GM18520 (cell line): ENCODE measurements around the gene KRT4.

Experiments
- ATAC-seq: cut with Tn5 transposase; IDR thresholded peaks from one replicate; pipeline ENCODE4 v1.9.1; 2021; ENCODE audit not compliant: unreplicated experiment

The KRT4 gene

DNA sequence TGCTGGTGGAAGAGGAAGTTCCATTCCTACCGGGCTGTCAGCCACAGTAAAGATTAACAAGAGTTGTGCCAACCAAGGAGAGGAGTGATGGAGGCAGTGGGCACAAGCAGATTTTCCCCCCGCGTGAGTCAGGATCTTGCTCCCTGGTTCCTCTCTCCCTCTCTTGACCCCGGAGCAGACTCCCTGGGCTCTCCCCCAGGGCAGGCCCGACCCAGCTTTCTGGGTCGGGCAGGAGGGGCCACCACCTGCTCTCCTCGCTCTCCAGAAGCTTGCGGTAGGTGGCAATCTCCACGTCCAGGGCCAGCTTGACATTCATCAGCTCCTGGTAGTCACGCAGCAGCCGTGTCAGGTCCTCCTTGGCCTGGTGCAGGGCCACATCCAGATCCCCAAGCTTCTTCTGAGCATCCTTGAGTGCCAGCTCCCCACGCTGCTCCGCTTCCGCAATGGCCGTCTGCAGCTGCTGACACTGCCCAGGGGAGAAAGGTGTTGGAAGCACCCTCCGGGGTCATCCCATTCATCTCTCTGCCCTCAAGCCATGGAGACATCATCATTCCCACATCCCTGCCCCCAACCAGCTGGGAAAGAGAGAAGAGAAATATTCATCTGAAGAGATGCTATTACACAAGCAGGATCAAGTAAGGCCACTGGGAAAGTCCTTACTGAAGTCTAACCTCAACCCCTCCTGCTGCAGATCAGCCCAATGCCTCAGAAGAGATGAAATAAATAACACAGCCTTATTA lies 9.0 kb upstream of the KRT4 start:
- no peak for ATAC-seq

GRCh38 chr12:52821826-52822660 lies 8.1 kb upstream of the KRT4 start:
- ATAC-seq, result no peak

DNA sequence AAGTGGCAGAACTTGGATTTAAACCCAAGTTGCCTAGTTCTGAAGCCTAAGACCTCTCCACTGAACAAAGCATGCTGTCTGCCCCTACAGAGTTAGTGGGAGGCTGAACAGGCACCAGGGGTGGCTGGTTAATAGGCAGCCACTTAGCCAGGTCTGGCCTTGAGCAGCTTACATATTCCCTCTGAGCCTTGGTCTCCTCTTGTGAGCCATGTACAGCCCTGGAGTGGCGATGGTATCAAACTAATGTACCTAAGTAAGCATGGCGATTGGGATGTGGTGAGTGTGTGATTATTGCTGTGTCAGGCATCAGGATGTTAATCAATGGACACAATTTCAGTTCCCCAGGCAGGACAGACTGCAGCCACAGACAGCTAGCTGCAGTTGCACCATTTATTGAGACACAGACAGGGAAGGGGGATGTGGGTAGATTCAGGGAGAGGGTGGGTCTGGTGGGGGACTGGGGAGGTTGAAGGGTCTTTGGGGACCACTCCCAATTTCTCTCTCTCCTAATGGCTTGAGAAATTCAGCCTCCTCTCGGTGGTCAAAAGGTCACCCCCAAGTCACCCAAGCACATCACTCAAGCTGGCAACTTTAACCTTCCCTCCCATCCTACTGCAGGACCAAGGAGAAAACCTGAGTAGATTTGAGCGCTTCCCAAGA lies 7.3 kb upstream of the KRT4 start:
- no peak for ATAC-seq

DNA sequence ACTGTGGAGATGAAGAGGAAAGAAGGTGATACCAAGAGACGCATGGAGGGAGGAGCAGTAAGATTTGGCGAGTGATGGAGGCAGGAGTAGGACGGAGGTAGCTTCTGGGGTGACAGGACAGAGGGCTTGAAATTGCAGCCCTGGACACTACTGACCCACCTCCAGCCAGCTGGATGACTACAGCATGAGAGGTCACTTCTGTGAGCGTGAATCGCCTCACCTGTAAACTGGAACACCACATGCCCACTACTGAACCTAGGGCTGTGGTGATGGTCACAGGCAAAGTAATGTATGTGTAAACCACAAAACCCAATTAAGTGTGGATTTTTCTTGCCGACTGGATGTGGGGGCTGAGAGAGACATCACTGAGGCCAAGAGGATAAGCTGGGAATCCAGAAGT lies 6.6 kb upstream of the KRT4 start:
- ATAC-seq, result no peak

DNA sequence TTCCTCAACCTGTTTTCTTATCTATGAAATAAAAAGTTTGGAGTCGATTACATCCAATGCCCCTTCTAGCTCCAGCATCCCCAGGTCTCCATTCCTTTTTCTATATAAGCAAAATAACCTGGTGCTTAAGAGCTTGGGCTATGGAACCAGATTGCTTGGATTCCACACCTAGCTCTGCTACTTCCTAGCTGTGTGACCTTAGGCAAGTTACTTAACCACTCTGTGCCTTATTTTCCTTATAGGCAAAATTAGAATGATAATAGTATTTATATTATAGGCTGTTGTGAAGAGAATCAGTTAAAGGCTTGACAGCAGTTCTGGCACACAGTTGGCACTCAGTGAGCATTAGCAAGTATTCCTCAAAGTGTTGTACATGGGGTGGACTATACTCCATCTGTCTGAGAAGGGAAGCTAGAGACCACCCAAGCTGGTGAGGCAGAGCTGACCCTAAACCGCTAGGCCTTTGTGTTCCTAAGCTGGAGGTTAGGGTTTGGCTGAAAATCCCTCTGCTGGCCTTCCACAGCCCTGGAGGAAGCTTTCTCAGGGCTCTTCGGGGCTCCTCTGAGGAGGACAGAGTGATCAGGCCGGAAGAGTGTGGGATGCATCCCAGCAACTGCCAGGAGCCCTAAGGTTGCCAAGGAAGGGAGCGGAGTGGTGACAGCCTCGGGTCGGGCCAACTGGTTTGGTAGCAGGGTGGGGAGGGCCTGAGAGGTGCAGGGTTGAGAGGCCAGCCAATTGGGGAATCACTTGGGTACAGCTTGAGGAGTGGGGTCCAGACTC lies 6.0 kb upstream of the KRT4 start:
- ATAC-seq, result no peak

- ATAC-seq, result no peak
These were observed 5.0 kb upstream of the KRT4 start for GRCh38 chr12:52818887-52819420.

- ATAC-seq, result no peak
These were observed 4.5 kb upstream of the KRT4 start for GRCh38 chr12:52818388-52818787.

DNA sequence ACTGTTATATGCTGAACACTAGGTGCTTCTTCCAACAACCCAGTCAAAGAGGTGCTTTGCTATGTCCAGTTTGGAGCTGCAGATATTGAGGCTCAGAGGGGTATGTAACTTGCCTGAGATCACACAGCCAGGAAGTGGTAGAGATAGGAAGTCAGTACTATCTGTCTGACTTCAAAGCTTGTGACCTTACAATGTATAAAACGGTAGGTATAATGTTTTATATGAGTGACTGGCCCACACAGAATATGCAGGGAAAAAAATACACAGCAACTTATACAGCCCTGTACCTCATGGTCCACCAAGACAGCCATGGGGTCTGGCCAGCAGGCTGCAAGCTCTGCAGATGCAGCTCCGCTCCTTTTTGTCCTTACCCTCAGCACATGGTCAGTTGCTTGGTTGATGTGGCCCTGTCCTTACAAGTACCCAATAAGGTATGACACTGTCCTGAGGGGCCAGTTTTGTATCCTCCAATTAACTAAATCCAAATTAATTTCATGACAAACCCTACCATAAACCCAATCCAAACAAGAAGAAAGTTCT lies 3.9 kb upstream of the KRT4 start:
- no peak for ATAC-seq

DNA sequence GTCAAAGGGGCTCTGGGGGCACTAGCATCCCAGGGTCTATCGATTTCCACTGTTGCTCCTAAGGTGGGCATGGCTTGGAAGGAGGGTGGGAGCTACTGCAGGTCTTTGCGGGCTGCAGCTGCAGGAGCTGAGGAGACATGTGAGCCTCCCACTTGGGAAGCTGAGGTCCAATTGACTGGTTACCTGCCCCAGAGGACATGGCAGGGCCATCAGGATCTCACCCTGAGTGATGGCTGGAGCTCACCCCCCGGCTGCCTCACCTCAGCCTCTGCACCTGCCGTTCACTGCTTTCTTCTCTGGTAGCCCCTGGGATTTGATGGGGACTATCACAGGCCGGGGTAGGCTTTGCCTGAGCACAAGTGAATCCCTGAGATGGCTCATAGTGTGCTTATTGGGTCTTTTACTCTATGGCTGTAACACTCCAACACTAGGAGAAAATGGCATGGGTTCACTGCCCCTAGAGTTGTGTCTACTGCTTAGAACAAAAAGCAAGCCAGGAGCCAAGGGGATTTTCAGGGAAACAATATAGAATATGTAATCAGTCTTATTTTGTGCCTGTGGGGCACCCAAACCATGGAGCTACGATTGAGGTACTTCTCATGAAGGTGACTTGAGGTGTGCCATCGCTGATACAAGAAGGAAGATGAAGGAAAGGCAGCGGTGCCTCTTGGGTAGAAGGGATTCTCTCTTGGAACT lies 3.2 kb upstream of the KRT4 start:
- ATAC-seq, result no peak

DNA sequence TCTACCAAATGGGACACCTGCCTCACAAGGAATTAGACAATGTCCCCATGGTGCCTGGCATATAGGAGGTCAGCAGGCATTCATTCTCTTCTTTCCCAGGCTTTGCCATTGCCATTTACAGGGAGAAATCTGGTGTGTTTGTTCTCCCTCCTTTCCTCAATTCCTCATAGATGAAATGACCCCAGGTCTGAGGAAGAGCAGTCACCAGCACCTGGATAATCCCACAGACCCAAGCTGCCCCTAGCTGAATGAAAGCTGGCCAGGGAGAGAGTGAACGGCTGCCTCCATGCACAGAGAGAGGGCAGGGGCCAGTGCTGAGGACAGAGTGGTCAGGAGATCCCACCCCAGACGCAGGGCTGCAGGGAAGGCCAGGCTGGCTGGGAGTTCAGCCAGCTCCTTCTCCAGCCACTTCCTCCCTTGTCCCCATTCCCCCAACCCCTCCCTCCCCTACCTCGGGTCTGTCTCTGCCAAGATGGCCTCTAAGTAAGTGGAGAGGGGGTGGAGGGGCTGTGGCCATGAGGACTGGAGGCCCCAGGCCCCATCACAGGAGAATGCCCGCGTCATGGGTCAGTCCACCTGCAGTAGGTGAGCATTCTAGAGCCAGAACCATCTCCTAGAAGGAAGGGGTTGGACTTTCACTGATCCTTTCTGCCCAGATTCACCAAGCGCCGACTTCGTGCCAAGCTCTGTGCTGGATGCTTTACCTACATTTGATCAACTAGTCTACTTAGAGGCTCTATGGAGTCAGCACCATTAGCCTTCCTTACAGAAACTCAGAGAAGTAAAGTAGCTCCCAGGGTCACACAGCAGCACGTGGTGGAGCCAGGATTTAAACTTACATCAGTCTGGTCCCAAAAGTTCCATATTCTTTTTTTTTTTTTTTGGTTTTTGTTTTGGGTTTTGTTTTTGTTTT lies 2.0 kb upstream of the KRT4 start:
- no peak for ATAC-seq

DNA sequence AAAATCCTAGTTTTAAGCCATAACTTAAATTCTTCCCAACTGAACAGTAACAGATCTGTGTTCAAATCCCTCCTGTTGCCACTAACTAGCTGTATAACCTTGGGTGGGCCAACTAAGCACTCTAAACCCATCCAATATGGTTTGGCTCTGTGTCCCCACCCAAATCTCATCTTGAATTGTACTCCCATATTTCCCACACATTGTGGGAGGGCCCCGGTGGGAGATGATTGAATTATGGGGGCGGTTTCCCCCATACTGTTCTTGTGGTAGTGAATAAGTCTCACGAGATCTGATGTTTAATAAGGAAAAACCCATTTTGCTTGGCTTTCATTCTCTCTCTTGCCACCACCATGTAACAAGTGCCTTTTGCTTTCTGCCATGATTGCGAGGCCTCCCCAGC lies 1.2 kb upstream of the KRT4 start:
- no peak for ATAC-seq

GRCh38 chr12:52814710-52815155 lies 817 bp upstream of the KRT4 start:
- ATAC-seq, result no peak

GRCh38 chr12:52813203-52813819 lies 605 bp downstream of the KRT4 start:
- ATAC-seq, result no peak

DNA sequence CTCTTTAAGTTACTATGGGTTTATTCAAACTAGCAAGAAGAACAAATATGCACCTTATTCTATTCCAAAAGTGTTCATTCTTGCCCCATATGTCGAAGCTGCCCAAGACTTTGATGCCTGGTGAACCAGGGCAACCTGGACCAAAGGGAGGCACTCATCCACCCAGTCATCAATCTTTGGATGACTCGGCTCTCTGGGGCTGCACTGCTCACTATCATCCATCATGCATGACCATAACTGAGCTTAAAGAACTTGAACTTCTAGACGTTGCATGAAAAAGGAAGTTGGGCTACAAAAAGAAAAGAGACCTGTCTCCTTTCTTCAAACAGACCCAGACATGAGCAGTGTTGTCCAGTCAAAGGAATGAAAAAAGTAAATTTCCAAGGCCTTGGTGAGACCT lies 1.2 kb downstream of the KRT4 start:
- ATAC-seq, result no peak

DNA sequence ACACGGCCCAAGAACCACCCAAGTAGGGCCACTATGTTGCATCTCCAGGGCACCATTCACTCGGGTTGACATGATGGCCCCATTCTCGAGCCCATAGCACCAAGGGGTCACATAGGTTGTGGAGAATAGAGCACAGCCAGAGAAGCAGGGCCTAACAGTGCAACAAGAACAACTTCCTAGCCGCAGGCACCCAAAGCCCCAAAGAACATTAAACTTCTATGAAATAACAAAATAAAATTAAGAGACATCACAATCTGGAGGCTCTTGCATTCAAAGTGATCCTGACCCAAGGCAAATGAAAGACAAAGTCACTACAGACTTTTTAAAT lies 1.9 kb downstream of the KRT4 start:
- no peak for ATAC-seq

DNA sequence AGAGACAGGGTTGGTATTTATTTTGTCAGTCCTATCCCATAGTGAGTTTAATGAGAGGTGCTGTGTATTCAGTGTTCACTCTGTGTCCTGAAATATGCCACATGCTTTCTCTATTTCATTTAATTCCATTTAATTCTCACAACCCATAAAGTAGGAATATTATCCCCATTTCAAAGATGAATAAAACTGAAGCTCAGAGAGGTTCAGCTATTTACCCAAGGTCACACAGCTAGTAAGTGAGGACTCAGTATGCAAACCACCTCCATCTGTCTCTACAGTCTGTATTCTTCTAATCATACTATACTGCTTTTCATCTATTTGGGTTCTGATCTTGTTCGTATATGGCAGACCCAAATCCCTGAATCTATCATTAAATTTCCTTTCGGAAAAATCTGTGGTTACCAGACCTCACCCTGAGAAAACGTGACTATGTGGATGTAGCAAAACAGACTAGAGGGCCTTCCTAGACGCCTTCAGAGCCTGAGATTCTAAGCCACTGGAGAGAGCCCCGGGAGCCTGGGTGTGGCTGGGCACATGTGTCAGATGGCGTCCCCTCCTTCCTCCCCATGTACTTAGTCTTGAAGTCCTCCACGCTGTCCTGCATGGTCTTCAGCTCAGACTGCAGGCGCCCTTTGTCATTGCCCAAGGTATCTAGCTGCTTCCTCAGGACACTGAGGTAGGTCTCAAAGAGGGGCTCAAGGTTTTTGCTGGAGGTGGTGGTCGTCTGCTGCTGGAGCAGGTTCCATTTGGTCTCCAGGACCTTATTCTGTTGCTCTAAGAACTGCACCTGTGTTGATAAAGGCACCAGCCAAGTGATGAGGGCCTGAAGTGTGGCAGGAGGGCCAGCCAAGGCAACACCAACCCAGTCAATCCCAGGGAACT lies 2.5 kb downstream of the KRT4 start:
- ATAC-seq, result no peak

DNA sequence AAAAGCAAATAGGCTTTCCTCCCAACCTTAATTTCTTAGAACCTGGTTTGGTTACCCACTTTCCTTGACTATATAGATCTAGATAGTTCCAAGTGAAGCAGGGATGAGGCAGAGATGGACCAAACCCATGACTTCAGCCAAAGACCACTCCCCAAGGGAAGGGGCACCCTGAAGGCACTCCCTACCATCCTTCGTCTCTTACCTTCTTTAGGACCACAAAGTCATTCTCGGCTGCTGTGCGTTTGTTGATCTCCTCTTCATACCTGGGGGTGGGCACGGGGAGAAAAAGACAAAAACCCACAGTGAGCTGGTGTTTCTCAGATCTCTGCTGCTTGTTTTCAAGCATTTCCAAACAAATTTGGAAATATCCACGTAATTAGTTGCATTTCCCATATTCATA lies 3.4 kb downstream of the KRT4 start:
- no peak for ATAC-seq

- no peak for ATAC-seq
These were observed 4.8 kb downstream of the KRT4 start for GRCh38 chr12:52809166-52809565.
